Breast epithelium (tissue), 3 donors: ENCODE measurements around the gene PSD2.

Experiments
- POLR2A ChIP-seq: fragments of 450-650 bp; IDR thresholded peaks from one replicate; pipeline ENCODE4 v1.6.1; 2016; ENCODE audit warnings: antibody characterized with exemption, mild to moderate bottlenecking, moderate library complexity
- POLR2AphosphoS5 ChIP-seq, 3 donors: sonication (generic); formaldehyde crosslinking; IDR thresholded peaks; one replicate each; pipeline ENCODE4 v1.6.1; 2017; ENCODE audit warnings: antibody characterized with exemption in 3 of 3
- TF ChIP-seq, protein P1 (sequence below), 3 donors: fragments of 450-650 bp; IDR thresholded peaks; one replicate each; pipeline ENCODE4 v1.5.1; 2016 to 2017; ENCODE audit warnings: antibody characterized with exemption in 3 of 3, mild to moderate bottlenecking in 3 of 3, moderate library complexity in 3 of 3

DNA sequence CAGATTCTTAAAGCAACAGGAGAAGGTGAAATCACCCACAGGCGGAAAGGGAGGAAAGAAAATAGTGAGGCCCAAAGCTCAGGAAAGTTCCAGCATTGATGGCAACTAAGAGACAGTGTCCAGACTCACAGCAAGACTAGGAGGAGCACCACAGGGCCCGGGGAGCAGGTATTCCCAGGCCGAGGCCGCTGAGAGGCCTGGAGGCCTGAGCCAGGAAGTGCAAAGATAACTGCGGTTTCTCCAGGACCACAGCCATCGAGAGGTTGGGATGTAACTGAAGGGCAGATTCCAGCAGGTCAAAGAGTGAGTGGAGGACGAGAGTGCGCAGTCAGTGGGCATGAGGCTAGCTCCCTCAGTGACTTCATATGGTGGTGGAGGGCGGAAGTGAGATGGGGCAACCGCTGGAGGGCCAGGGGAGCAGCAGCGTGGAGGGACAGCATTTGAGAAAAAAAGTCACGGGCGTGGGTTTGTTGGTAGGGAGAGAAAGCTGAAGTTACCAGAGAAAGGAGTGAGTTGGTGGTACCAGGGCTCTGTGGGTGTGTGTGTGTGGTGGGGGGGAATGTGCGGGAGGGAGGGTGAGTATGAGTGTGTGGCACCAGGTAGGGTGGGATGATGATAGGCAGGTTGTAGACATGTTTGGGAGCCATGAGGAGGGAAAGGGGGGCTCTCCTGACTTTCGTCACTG, 89.7 kb downstream of the PSD2 start:
- TF ChIP-seq, protein P1, sequence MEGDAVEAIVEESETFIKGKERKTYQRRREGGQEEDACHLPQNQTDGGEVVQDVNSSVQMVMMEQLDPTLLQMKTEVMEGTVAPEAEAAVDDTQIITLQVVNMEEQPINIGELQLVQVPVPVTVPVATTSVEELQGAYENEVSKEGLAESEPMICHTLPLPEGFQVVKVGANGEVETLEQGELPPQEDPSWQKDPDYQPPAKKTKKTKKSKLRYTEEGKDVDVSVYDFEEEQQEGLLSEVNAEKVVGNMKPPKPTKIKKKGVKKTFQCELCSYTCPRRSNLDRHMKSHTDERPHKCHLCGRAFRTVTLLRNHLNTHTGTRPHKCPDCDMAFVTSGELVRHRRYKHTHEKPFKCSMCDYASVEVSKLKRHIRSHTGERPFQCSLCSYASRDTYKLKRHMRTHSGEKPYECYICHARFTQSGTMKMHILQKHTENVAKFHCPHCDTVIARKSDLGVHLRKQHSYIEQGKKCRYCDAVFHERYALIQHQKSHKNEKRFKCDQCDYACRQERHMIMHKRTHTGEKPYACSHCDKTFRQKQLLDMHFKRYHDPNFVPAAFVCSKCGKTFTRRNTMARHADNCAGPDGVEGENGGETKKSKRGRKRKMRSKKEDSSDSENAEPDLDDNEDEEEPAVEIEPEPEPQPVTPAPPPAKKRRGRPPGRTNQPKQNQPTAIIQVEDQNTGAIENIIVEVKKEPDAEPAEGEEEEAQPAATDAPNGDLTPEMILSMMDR (IDR thresholded peaks at IDR 0.05), result no peak
- TF ChIP-seq POLR2A (no peak), POLR2AphosphoS5 (IDR thresholded peaks at IDR 0.05) (no peak)
